Esophagus squamous epithelium (tissue), 5 donors: Measurements from ENCODE around the gene LEKR1. TPM values are rescaled to one million over a fixed set of nuclear protein-coding genes. Genes with fewer than 3 reads are reported as not detected.
"Not testable (repeated sequence)": the region's sequence is repeated elsewhere in the genome, so short reads cannot be mapped to it uniquely, and the experiment has no call there.

Experiments
- DNase-seq: peaks from one replicate; lab custom pipeline; 2025; lab: John Stamatoyannopoulos, UW
- H3K27ac ChIP-seq, 4 donors: fragments of 200-600 bp; sonication (generic); one replicate each; pipeline ENCODE4 v1.5.1; 2016 to 2019; ENCODE audit warnings: mild to moderate bottlenecking in 1 of 4
- H3K27me3 ChIP-seq, 4 donors: fragments of 200-600 bp; sonication (generic); 1 replicate in 3 of 4; 2 replicates in 1 of 4; pipeline versions ENCODE4 v1.5.1 to v1.6.0; 2017 to 2021; ENCODE audit warnings: antibody characterized with exemption in 1 of 4
- H3K36me3 ChIP-seq, 3 donors: fragments of 200-600 bp; sonication (generic); one replicate each; pipeline ENCODE4 v1.5.1; 2016 to 2019
- H3K4me1 ChIP-seq, 3 donors: fragments of 200-600 bp; sonication (generic); one replicate each; pipeline ENCODE4 v1.5.1; 2017 to 2019
- H3K4me3 ChIP-seq, 4 donors: fragments of 200-600 bp; sonication (generic); 1 replicate in 3 of 4; 2 replicates in 1 of 4; pipeline ENCODE4 v1.5.1; 2016 to 2019; ENCODE audit warnings: mild to moderate bottlenecking in 2 of 4, moderate library complexity in 1 of 4
- H3K9me3 ChIP-seq, 3 donors: fragments of 200-600 bp; sonication (generic); one replicate each; pipeline ENCODE4 v1.5.1; 2016 to 2019
- CTCF ChIP-seq, 6 experiments: fragments of 450-650 bp in 4 of 6; fragments of 200-600 bp in 2 of 6; sonication (generic) in 2 of 6; IDR thresholded peaks; one replicate each; pipeline ENCODE4 v1.5.1; 2016 to 2019; ENCODE audit warnings: antibody characterized with exemption in 6 of 6, mild to moderate bottlenecking in 4 of 6, moderate library complexity in 4 of 6
- POLR2A ChIP-seq, 4 donors: fragments of 450-650 bp; IDR thresholded peaks; one replicate each; pipeline ENCODE4 v1.6.1; 2017; ENCODE audit warnings: antibody characterized with exemption in 4 of 4, mild to moderate bottlenecking in 4 of 4, moderate library complexity in 3 of 4
- WGBS, 2 donors: methylation state at CpG; one replicate each; pipeline ENCODE4 v1.1.5; 2018; 5-methylcytosine and 5-hydroxymethylcytosine counted together
- intact Hi-C: fragments of 100-400 bp; cut with DNase I; formaldehyde crosslinking; loops from one replicate; pipeline ENCODE4 v1.15.0; 2022
- total RNA-seq, 4 donors: library from RNA; depleted of rRNA; stranded (reverse); fragments of >200 nt; gene quantifications; one replicate each; pipeline ENCODE4 v1.1.0, GENCODE V29; 2016
- donor health status: DM: yes; HTN: yes; CAD: no.

The LEKR1 gene
- total RNA-seq, 4 donors from 2014 or later: 0.15 to 1.1 (median 0.57) TPM; not detected in 1

- Histone ChIP-seq H3K9me3 (no peaks in the 10 kb centered on the region), H3K36me3 (no peaks in the 10 kb centered on the region), H3K27ac (no peak overlapping the region), H3K4me1 (no peaks in the 10 kb centered on the region), H3K4me3 (no peak overlapping the region), H3K27me3 (no peaks in the 10 kb centered on the region)
- DNase-seq: no peak
- intact Hi-C loops: no loop called here
- no peak for TF ChIP-seq POLR2A (IDR thresholded peaks at IDR 0.05)
- TF ChIP-seq CTCF (IDR thresholded peaks at IDR 0.05): no peak
- 73 to 79% methylated on average over 1 of the region's 1 CpG for WGBS, 2 donors
Observed at GRCh38 chr3:156899951-156900350, 73.8 kb downstream of the LEKR1 start.

GRCh38 chr3:156902916-156903315 is 76.8 kb downstream of the LEKR1 start:
- DNase-seq: no peak
- intact Hi-C loops: no loop called here
- no peaks in the 10 kb centered on the region for H3K27me3 ChIP-seq
- H3K4me3 ChIP-seq: no peak overlapping the region
- H3K9me3 ChIP-seq: no peaks in the 10 kb centered on the region
- H3K27ac ChIP-seq: no peak overlapping the region
- no peak for TF ChIP-seq POLR2A (IDR thresholded peaks at IDR 0.05)
- no peak for TF ChIP-seq CTCF (IDR thresholded peaks at IDR 0.05)
- no peaks in the 10 kb centered on the region for H3K4me1 ChIP-seq
- H3K36me3 ChIP-seq: no peaks in the 10 kb centered on the region

GRCh38 chr3:156906275-156906674 is 80.1 kb downstream of the LEKR1 start:
- Histone ChIP-seq H3K27ac (no peak overlapping the region), H3K27me3 (no peaks in the 10 kb centered on the region), H3K4me3 (no peak overlapping the region), H3K36me3 (no peaks in the 10 kb centered on the region), H3K4me1 (no peaks in the 10 kb centered on the region), H3K9me3 (no peaks in the 10 kb centered on the region)
- TF ChIP-seq POLR2A (IDR thresholded peaks at IDR 0.05): no peak
- TF ChIP-seq CTCF (IDR thresholded peaks at IDR 0.05): no peak
- DNase-seq: no peak
- intact Hi-C loops: no loop called here
- WGBS, 2 donors: 70 to 76% methylated on average over 2 of the region's 2 CpGs

- WGBS, 2 donors: 75 to 93% methylated on average over 1 of the region's 1 CpG
- intact Hi-C loops: no loop called here
- no peak overlapping the region for H3K4me3 ChIP-seq
- no peak for TF ChIP-seq CTCF (IDR thresholded peaks at IDR 0.05)
- no peak for TF ChIP-seq POLR2A (IDR thresholded peaks at IDR 0.05)
- H3K27me3 ChIP-seq: no peaks in the 10 kb centered on the region
- no peak overlapping the region for H3K27ac ChIP-seq
- H3K36me3 ChIP-seq: no peaks in the 10 kb centered on the region
- no peaks in the 10 kb centered on the region for H3K4me1 ChIP-seq
- H3K9me3 ChIP-seq: no peaks in the 10 kb centered on the region
- DNase-seq: no peak
Observed at GRCh38 chr3:156908398-156908797, 82.2 kb downstream of the LEKR1 start.

GRCh38 chr3:156910022-156910421 is 83.9 kb downstream of the LEKR1 start:
- 39 to 60% methylated on average over 3 of the region's 3 CpGs for WGBS, 2 donors
- no peaks in the 10 kb centered on the region for H3K36me3 ChIP-seq
- no peaks in the 10 kb centered on the region for H3K27me3 ChIP-seq
- TF ChIP-seq POLR2A (IDR thresholded peaks at IDR 0.05) (no peak), CTCF (IDR thresholded peaks at IDR 0.05) (no peak)
- no peak for DNase-seq
- H3K9me3 ChIP-seq: no peaks in the 10 kb centered on the region
- H3K4me1 ChIP-seq: no peaks in the 10 kb centered on the region
- intact Hi-C loops: no loop called here
- H3K27ac ChIP-seq: no peak overlapping the region
- H3K4me3 ChIP-seq: no peak overlapping the region

GRCh38 chr3:156910831-156911230 is 84.7 kb downstream of the LEKR1 start:
- 41 to 55% methylated on average over 2 of the region's 2 CpGs for WGBS, 2 donors
- H3K4me1 ChIP-seq, H3K4me3 ChIP-seq, H3K27me3 ChIP-seq, H3K36me3 ChIP-seq, H3K27ac ChIP-seq, H3K9me3 ChIP-seq, DNase-seq, intact Hi-C loops: not testable (repeated sequence)

GRCh38 chr3:156914300-156914699 is 88.1 kb downstream of the LEKR1 start:
- H3K4me3 ChIP-seq, H3K27ac ChIP-seq, intact Hi-C loops, H3K36me3 ChIP-seq, H3K9me3 ChIP-seq, H3K4me1 ChIP-seq, H3K27me3 ChIP-seq, DNase-seq: not testable (repeated sequence)
- WGBS, 2 donors: 92% methylated on average over 2 of the region's 2 CpGs
